HG02981 (cell line): Measurements from ENCODE around the gene RCBTB1.

ENCODE experiments used
- ATAC-seq: cut with Tn5 transposase; IDR thresholded peaks from one replicate; pipeline ENCODE4 v1.9.1; 2021; ENCODE audit warnings: mild to moderate bottlenecking, moderate library complexity; ENCODE audit not compliant: unreplicated experiment

RCBTB1 gene

GRCh38 chr13:49561062-49561410, 24.3 kb downstream of the RCBTB1 start:
- no peak for ATAC-seq

GRCh38 chr13:49560270-49561061, 24.9 kb downstream of the RCBTB1 start:
- peak; percentile 90 for ATAC-seq

GRCh38 chr13:49559006-49559405, 26.4 kb downstream of the RCBTB1 start:
- no peak for ATAC-seq

- ATAC-seq = no peak
Observed at GRCh38 chr13:49554387-49554786, 31.0 kb downstream of the RCBTB1 start.

- no peak for ATAC-seq
Observed at GRCh38 chr13:49553888-49554287, 31.5 kb downstream of the RCBTB1 start.

GRCh38 chr13:49550942-49551644, 34.3 kb downstream of the RCBTB1 start:
- ATAC-seq = no peak

GRCh38 chr13:49549289-49549688, 36.1 kb downstream of the RCBTB1 start:
- ATAC-seq = no peak

- ATAC-seq = no peak
Observed at GRCh38 chr13:49546561-49546960, 38.8 kb downstream of the RCBTB1 start.

- no peak for ATAC-seq
Observed at GRCh38 chr13:49545661-49546060, 39.7 kb downstream of the RCBTB1 start.

GRCh38 chr13:49543656-49544055, 41.7 kb downstream of the RCBTB1 start:
- no peak for ATAC-seq

GRCh38 chr13:49540552-49540951, 44.8 kb downstream of the RCBTB1 start:
- no peak for ATAC-seq

GRCh38 chr13:49539746-49540145, 45.6 kb downstream of the RCBTB1 start:
- no peak for ATAC-seq

- ATAC-seq = no peak
Observed at GRCh38 chr13:49539313-49539712, 46.0 kb downstream of the RCBTB1 start.

GRCh38 chr13:49538404-49538803, 47.0 kb downstream of the RCBTB1 start:
- ATAC-seq = no peak

- peak; percentile 66 for ATAC-seq
Observed at GRCh38 chr13:49536144-49536873, 49.0 kb downstream of the RCBTB1 start.

- no peak for ATAC-seq
Observed at GRCh38 chr13:49533591-49534269, 51.6 kb downstream of the RCBTB1 start.

- no peak for ATAC-seq
Observed at GRCh38 chr13:49533011-49533410, 52.3 kb downstream of the RCBTB1 start.

- no peak for ATAC-seq
Observed at GRCh38 chr13:49532593-49532992, 52.8 kb downstream of the RCBTB1 start.

- peak; percentile 82 for ATAC-seq
Observed at GRCh38 chr13:49530457-49530856, 54.9 kb downstream of the RCBTB1 start.

- ATAC-seq = no peak
Observed at GRCh38 chr13:49528161-49528560, 57.2 kb downstream of the RCBTB1 start.

- ATAC-seq = no peak
Observed at GRCh38 chr13:49527123-49527522, 58.2 kb downstream of the RCBTB1 start.
